ENCODE measurements around the gene SMAD3.

SMAD3 gene

DNA sequence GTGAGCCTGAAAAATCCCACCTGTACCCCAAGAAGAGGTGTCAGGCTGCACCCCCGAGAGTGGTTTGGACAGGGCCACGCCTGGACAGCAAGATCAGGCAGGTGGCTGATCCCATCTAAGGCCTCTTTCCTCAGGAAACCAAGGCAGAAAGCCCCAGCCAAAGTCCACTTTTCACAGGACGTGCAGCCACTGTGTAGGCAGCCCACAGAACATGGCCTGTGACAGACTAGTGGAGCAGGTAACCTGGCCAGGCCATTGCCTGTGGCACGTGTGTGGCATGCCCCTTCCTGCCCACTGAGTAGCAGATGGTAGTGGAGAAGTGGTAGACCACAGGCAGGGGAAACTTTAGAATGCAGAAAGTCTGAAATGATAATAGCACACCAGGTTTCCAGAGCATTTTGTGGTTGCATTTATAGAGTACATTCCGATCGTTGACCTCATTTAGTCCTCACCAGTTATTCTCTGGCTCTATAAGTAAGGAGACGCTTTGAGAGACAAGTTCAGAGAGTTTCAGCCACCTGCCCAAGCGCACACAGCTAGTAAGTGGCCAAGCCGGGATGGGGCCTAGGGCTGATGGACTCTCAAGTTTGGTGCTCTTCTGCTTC, 120.3 kb downstream of the SMAD3 start:
- DNase-seq: peak; percentile 57

DNA sequence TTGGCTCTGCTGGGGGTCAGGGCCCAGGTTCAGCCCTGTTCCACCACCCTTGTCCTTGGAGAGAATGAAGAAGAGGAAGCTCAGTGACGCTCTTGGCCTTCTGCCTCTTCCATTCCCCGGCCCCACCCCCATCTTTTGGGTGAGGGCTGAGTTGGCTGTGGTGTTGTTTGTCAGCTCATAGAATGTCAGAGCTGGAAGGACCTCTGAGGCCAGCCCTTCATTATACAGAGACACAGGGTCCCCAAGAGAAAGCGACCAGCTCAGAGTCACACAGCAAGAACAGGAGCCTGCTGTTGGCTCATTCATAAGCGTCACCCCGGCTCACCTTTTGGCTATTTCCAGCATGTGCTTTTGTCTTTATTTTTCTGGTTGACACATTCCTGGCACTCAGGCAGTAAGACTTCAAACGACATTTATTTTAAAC, 120.8 kb downstream of the SMAD3 start:
- peak; percentile 52 for DNase-seq

DNA sequence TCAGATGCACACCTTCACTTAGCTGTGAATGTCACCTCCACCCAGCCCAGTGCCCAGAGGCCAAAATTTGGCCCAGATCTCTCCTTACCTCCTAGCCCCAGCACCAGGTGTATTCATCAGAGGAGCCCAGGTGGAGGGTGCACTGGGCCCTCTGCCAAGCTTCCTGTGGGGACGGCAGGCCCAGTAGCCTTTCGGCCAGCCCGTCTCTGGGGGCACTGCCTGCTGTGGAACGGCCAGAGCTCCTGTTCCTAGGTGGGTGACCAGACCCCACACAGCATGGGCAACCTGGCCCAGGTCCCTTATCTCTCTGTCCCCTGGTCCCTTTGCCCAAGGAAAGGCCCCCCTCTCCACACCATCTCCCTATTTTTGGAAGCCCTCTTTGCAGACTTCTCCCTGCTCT, 121.3 kb downstream of the SMAD3 start:
- DNase-seq: no peak

DNA sequence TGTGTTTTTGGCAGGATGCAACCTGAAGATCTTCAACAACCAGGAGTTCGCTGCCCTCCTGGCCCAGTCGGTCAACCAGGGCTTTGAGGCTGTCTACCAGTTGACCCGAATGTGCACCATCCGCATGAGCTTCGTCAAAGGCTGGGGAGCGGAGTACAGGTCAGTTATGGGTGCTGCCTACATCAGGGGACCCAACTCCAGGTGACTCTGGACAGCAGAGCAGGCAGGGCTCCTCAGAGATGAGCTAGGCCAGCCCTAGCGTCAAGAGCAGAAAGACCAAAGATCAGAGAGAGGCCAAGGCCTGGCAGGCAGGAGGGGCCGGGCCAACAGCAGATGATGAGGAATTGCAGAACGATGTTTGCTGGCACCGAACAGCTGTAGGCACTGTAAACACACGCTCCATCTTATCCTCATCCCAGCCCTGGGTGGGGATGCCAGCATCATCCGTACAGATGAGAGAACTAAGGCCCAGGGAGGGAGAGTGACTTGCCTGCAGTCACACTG, 122.0 kb downstream of the SMAD3 start:
- no peak for DNase-seq

DNA sequence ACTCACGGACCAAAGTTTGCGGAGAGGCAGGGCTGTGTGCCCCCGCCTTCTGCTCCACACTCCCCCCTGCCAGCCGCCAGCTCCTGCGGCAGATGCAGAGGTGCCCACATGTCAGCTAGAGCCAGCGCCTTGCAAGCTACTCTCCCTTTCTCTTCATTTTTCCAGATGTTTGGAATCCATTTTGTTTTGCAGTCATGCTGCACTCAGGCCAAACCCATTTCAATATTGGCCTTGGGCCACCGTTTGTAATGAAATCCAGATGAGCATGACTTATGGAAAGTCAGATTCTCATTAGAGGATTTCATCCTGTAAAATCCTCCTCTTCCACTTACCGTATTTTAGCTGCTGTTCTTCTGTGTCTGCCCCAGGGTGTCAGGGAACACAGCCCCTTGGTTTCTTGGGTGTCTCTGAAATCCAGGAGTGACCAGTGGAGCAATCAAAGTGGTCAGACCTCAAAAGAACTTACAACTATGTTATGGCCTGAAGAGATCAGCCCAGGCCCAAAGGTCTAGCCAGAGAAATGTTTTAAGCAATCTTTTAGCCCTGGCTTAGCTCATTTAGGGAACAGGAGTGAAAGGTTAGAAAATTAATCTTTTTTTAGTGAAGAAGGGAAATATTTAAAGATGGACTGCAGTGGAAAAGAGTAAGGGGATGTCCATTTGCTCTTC, 123.3 kb downstream of the SMAD3 start:
- DNase-seq: no peak

DNA sequence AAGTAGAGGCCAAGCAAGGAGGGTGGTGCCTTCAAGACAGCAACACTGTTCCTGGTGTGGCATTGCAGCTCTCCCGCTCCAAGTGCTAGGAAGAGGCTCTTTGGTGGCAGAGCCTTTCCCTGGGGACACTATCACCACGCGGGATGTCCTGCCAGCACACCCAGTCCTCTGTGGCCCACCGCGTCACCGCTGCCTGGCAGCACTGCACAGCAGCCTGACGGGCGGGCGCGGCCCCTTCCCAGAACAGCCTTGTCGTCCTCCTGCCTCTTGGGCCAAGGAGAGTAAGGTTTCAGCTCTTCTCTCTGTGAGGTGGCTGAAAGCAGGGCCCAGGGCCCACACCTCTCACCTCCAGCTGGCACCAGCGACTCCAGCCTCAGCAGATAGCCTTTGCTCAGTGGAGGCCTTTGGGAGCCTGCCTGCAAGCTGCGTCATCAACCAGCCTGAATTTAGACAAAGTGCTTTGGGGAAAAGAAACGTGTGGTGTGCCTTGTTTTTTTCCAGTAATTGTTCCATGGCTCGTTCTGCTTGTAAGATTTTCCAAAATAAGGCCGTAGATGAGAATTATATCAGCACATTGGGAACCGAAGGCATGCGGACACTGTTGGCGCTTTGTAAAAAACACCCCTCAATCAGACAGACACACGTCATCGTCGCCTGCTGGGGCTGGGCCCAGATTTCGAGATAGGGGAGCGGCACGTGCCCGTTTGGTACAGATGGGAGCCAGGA, 124.1 kb downstream of the SMAD3 start:
- no peak for DNase-seq

DNA sequence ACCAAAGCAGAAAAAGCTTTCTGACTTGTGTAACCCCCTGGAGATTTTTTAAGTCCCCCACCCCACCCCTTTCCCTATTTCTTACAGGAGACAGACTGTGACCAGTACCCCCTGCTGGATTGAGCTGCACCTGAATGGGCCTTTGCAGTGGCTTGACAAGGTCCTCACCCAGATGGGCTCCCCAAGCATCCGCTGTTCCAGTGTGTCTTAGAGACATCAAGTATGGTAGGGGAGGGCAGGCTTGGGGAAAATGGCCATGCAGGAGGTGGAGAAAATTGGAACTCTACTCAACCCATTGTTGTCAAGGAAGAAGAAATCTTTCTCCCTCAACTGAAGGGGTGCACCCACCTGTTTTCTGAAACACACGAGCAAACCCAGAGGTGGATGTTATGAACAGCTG, 124.9 kb downstream of the SMAD3 start:
- no peak for DNase-seq

DNA sequence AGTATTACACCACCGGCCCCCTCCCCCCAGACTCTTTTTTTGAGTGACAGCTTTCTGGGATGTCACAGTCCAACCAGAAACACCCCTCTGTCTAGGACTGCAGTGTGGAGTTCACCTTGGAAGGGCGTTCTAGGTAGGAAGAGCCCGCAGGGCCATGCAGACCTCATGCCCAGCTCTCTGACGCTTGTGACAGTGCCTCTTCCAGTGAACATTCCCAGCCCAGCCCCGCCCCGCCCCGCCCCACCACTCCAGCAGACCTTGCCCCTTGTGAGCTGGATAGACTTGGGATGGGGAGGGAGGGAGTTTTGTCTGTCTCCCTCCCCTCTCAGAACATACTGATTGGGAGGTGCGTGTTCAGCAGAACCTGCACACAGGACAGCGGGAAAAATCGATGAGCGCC, 125.4 kb downstream of the SMAD3 start:
- DNase-seq: no peak

DNA sequence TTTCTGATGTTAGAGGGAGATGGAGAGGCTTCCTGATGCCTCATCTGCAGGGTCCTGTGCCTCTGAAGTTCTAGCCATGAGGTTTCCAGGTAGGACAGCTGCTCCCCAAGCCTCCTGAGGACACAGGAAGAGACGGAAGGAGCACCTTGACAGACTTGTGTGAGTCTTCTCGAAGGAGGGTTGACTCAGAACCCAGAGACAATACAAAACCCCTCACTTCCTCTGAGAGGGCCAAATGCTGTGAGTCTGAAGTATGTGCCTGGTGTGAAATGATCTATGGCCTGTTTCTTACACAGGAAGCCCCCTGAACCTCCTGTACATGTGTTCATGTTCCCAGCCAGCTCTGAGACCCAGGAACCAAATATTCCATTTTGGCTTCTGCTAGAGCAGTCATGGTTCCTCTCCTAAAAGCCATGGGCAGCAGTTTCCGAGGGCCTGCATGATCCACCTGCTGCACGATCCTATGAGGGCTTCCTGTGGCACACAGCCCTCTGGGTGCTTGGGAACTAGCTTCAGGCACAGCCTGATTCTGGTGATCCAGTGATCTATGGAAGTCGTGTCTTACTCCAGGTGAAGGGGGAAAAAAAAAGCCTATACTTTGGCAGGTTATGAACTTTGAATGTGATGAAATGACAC, 126.9 kb downstream of the SMAD3 start:
- no peak for DNase-seq

DNA sequence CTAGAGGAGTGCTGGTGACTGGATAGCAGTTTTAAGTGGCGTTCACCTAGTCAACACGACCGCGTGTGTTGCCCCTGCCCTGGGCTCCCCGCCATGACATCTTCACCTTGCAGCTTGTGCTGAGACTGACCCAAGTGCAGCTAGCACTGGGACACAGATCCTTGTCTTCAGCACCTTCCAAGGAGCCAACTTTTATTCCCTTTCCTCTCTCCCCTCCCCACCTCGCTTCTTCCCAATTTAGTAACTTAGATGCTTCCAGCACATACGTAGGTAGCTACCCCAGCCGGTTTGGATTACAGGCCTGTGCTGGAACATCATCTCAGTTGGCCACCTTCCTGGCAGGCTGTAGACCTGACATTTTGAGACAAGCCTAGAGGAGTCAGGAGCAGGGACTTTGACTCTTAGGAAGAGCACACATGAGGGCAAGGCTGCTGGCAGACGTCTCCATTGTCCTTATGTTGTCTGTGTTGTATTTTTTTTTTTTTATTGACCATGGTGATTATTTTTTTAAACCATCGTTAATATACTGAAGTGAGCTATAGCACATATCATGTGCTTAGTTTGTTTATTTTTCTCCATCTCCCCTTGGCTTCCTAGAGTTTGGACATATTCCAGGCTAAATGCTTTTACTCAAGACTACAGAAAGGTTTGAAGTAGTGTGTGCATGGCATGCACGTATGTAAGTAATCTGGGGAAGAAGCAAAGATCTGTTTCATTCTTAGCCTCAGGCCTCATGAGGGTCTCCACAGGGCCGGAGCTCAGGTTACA, 128.0 kb downstream of the SMAD3 start:
- no peak for DNase-seq

DNA sequence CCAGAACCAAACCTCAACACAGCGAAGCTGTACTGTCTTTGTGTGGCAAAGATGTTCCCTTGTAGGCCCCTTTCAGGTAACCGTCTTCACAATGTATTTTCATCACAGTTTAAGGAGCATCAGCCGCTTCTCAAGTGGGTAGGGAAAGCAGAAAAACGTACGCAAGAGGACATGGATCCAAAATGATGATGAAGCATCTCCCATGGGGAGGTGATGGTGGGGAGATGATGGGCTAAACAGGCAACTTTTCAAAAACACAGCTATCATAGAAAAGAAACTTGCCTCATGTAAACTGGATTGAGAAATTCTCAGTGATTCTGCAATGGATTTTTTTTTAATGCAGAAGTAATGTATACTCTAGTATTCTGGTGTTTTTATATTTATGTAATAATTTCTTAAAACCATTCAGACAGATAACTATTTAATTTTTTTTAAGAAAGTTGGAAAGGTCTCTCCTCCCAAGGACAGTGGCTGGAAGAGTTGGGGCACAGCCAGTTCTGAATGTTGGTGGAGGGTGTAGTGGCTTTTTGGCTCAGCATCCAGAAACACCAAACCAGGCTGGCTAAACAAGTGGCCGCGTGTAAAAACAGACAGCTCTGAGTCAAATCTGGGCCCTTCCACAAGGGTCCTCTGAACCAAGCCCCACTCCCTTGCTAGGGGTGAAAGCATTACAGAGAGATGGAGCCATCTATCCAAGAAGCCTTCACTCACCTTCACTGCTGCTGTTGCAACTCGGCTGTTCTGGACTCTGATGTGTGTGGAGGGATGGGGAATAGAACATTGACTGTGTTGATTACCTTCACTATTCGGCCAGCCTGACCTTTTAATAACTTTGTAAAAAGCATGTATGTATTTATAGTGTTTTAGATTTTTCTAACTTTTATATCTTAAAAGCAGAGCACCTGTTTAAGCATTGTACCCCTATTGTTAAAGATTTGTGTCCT, 129.0 kb downstream of the SMAD3 start:
- no peak for DNase-seq

DNA sequence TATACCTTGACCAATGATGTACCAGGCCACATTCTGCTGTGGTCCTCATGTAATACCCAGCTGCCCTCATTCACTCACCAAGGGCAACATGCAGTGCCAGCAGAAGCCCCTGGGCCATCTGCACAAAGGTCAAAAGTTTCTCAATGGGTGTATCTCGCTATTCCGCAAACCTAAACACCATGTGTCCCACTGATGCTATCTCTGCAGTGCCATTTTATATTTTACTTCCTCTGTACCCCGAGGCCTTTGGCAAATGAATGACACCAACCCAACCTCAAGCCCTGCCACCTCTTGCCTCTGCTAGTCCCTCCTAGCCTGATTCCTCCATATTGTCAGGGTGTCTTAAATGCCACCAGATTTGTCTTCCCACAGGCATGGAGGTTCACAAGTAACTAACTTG, 129.9 kb downstream of the SMAD3 start:
- DNase-seq: no peak

DNA sequence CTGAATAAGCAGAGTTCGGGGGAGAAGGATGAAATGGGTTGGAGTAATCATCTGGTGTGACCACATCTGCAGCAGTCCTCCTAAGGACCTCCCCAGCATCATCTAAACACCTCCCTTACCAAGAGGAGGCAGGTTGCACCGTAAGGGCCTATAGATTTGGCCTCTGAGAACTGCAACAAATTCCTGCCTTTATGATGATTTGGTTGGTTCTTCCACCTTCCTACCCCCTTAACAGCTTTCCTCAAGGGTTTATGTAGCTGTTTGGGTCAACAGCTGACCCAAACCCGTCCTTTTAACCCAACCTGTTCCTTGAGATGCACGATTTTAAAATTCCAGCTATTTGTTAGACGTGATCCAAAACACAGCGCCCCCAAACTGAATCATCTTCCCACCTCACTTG, 130.8 kb downstream of the SMAD3 start:
- DNase-seq: no peak

DNA sequence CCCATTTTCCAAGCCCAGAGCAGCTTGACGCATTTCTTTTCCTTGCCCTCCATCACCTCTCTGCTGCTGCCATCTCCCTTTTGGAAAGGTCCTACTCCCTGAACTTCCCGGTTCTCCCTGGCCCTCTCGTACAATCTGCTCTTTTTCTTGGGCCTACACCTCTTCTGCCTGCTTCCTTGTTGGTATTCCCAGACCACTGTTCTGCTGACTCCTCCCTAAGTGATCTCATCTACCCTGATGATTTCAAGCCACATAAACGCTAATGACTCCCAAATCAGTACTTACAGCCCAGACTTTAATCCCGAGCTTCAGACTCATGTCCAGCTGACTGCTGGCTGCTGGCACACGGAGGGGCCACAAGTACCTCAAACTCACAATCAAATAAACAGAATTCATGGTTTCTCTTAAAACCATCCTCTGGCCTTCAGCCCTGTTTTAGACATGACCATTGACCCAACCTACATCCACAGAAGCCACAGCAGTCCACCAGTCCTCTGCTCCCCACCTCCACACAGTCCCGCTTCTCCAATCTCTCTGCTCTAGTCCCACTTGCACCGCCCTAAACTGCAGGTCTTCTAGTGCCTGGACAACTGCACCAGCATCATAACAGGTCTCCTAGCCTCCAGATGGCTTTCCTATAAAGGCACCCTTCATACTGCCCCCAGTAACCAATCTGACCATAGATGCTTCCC, 131.4 kb downstream of the SMAD3 start:
- no peak for DNase-seq

DNA sequence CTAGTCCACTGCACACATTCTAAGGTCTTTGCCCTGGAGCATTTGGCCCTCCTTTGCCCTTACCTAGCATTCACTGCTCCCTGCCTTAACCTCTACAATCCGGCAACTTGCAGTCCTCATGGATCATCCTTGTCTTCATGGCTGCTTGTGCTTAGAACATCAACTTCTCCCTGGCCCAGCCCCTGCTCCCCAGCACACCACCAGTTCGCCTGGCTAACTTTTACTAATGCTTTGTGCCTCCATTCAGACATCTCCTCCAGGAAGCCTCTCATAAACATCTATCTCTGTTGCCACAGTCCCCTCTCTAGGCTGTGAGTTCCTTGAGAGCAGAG, 131.9 kb downstream of the SMAD3 start:
- no peak for DNase-seq

DNA sequence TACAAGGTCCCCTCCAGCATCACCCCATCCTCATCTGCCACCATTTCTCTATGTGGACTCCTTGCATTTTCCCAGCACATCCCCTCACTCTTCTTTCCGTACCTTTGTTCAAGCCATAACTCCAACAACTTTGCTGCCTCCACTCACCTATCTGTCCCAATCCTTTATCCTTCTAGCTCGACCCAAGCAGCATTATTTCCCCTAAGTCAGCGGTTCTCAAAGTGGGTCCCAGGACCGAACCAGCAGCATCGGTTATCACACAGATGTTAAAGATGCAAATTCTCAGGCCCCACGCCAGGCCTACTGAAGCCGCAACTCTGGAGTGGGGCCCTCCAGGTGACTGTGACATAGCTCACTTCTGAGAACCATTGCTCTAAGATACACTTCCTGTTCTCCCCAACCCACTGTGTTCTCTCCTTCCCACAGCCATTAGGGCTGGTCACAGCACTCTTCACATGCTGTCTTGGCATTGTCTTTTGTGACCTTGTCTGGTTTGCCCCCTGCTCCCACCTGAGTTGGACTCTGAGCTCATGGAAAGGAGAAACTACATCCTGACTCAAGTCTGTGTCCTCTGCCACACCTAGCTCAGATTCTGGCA, 132.9 kb downstream of the SMAD3 start:
- peak; percentile 18 for DNase-seq

DNA sequence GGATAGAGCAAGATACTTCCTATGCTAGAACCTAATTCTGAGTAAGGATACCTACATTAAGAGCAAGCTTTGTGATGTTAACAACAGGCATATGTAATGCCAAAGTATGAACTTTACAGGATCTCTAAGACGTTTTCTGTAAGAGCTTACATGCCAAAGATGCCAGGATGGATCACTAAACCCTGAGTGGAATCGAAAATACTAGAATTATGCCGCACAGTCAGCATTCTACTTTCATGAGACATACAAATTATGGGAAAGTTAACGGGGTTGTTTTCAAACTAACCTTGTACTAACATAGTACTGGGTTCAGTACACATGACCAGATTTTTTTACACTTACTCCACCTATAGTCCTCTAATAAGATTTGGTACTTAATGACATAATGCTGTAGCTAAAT, 134.0 kb downstream of the SMAD3 start:
- no peak for DNase-seq

DNA sequence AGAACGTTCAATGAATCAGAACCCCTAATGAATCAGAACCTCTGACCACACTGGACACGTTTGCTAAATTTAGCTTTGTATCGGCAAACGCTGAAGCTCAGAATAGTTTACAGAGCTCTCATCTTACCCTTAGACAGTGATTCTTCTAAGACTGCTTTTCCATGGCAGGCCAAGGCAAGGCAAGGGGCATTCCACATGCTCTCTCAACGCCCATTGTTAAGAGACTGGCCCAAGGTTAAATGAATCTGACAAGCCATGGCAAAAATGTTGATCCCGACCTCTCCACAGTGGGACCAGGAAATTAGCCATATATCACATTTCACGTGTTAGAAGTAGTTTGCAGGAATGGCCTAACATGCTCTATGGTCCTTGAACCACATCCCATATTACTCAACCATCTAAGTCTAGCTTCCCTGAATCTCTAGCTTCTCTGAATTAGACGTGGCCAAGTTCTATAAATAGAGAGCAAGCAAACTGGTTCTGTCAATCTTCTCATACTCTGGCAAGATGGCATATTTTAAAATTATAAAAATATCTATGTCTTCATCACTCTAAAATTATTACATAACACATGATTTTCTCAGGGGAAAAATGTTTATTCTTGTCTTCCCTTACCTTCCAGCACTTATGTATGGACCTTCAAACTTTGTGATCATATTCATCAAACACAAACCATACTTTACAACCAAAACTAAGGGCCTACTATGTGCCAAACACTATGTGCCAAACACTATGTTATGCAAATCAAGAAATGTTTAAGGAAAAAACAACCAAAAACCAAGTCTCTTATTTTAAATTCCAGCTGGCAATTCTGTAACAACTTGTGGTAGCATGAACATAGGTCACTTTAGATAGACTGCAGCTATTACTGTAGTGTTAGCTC, 134.7 kb downstream of the SMAD3 start:
- peak; percentile 78 for DNase-seq

DNA sequence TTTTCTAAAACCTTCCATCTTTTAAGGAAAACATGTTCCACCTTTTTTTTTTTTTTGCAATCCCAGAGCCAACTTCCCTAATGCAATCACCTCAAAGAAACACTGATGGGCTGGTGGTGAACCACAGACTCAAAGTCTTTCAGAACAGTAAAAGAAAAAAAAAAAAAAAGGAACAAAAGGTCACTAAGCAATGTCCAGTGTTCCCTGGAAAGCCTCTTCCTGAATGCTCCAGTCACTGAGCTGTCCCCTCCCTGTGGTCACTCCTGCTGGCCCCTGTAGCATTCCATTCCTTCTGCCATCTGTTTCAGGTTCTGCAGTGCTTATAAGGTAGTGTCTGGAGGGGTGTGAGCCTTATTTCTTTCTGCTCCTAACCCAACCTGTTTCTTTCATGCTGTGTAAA, 135.7 kb downstream of the SMAD3 start:
- peak; percentile 71 for DNase-seq

DNA sequence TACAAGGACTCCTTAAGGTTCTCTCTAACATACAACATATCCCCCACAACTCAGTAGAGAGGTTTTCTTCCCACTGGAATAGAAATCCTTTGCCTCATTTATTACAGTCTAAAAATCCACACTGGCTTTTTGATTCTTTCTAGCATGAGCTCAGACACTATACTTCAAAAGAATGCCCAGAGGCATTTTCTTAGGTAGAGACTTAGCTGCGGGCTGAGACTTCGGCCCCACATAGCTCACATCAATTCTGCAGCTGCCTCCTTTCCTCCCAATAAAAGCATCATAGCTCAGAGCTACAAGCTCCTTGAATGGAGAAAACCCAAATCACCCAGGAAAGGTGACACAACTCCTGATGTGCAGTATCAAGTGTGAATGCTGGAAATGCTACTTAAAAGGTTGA, 136.7 kb downstream of the SMAD3 start:
- DNase-seq: no peak

Data from MV-4-11 (cell line).